Spleen (tissue), 11 donors: ENCODE measurements around the gene KIFC3. TPM values are rescaled to one million over a fixed set of nuclear protein-coding genes. Genes with fewer than 3 reads are reported as not detected.

ENCODE experiments used
- DNase-seq: peaks from one replicate; pipeline ENCODE4 v3.0.0-alpha.2; 2020
- H3K27ac ChIP-seq, 8 donors: fragments of 200-600 bp; sonication (generic) in 7 of 8; 1 replicate in 4 of 8; 2 replicates in 4 of 8; pipeline versions ENCODE4 v1.5.0 to v1.8.0; 2016 to 2021; ENCODE audit warnings: inconsistent platforms in 4 of 8, mild to moderate bottlenecking in 4 of 8, moderate library complexity in 1 of 8
- H3K27me3 ChIP-seq, 7 donors: fragments of 200-600 bp; sonication (generic) in 6 of 7; replicated peaks in 1 of 7; 1 replicate in 4 of 7; 2 replicates in 3 of 7; pipeline versions ENCODE4 v1.5.0 to v1.8.0; 2016 to 2021; ENCODE audit warnings: inconsistent platforms in 3 of 7, mild to moderate bottlenecking in 1 of 7
- H3K36me3 ChIP-seq, 6 donors: fragments of 200-600 bp; sonication (generic) in 5 of 6; 1 replicate in 4 of 6; 2 replicates in 2 of 6; pipeline versions ENCODE4 v1.5.0 to v1.8.0; 2016 to 2021; ENCODE audit warnings: inconsistent platforms in 2 of 6
- H3K4me1 ChIP-seq, 6 donors: fragments of 200-600 bp; sonication (generic) in 5 of 6; 1 replicate in 3 of 6; 2 replicates in 3 of 6; pipeline versions ENCODE4 v1.5.0 to v1.8.0; 2016 to 2021; ENCODE audit warnings: inconsistent platforms in 3 of 6
- H3K4me3 ChIP-seq, 8 donors: fragments of 200-600 bp; sonication (generic) in 7 of 8; 1 replicate in 4 of 8; 2 replicates in 4 of 8; pipeline versions ENCODE4 v1.5.0 to v1.8.0; 2016 to 2021; ENCODE audit warnings: inconsistent platforms in 4 of 8, mild to moderate bottlenecking in 4 of 8, moderate library complexity in 2 of 8
- H3K9me3 ChIP-seq, 8 donors: fragments of 200-600 bp; sonication (generic) in 7 of 8; 1 replicate in 4 of 8; 2 replicates in 4 of 8; pipeline versions ENCODE4 v1.5.0 to v1.8.0; 2016 to 2021; ENCODE audit warnings: inconsistent platforms in 4 of 8
- POLR2A ChIP-seq, 3 donors: fragments of 450-650 bp; IDR thresholded peaks; one replicate each; pipeline ENCODE4 v1.5.1; 2017; ENCODE audit warnings: antibody characterized with exemption in 3 of 3, mild to moderate bottlenecking in 1 of 3
- POLR2AphosphoS5 ChIP-seq, 3 donors: sonication (generic); formaldehyde crosslinking; IDR thresholded peaks; one replicate each; pipeline ENCODE4 v1.5.1; 2017; ENCODE audit warnings: antibody characterized with exemption in 3 of 3
- WGBS, 5 donors: extraction: QIAGEN DNeasy Blood & Tissue Kit in 3 of 5; methylation state at CpG; one replicate each; pipeline versions ENCODE4 v1.1.5 to v1.1.7; 2013 to 2018; 5-methylcytosine and 5-hydroxymethylcytosine counted together
- intact Hi-C: fragments of 100-400 bp; cut with DNase I; formaldehyde crosslinking; loops from one replicate; pipeline ENCODE4 v1.15.0; 2023; ENCODE audit warnings: low total_unique reads
- polyA plus RNA-seq, 3 donors: library from polyadenylated mRNA; stranded (reverse); fragments of 200-250 nt; gene quantifications; one replicate each; pipeline ENCODE4 v1.2.1, GENCODE V29; 2013
- total RNA-seq, 7 donors: library from RNA; depleted of rRNA in 3 of 7; stranded (reverse); fragments of >200 nt in 3 of 7; fragmentation: NEBNext Ultra II Directional in 4 of 7; extraction: Animal tissue kit (Norgen Biotek cat#: 25700) in 4 of 7; gene quantifications; one replicate each; pipeline versions ENCODE4 v1.1.0 to v1.2.1, GENCODE V29; 2016 to 2021
- TF ChIP-seq, protein P1 (sequence below), 11 experiments: fragments of 200-600 bp in 7 of 11; fragments of 450-650 bp in 4 of 11; sonication (generic) in 4 of 11; IDR thresholded peaks in 8 of 11; conservative IDR thresholded peaks in 3 of 11; 1 replicate in 7 of 11; 2 replicates in 4 of 11; pipeline versions ENCODE4 v1.4.0 to v1.8.0; 2016 to 2021; ENCODE audit warnings: antibody characterized with exemption in 11 of 11, inconsistent platforms in 4 of 11, mild to moderate bottlenecking in 1 of 11
- donor health status: healthy with polysubstance abuse.
- donor health status: DM: no; HTN: no; CAD: no; lungs with moderate emphysema.
- donor health status: DM: no; HTN: no; CAD: no.
- donor health status: Bipolar disorder and iron deficiency.
- donor health status: healthy.
- donor health status: DM: no; HTN: no; CAD: no.
- donor health status: DM: yes; HTN: yes; CAD: no.

The KIFC3 gene
- total and polyA plus RNA-seq, 10 donors, result 4.6 to 61.5 (median 42.6) TPM

DNA sequence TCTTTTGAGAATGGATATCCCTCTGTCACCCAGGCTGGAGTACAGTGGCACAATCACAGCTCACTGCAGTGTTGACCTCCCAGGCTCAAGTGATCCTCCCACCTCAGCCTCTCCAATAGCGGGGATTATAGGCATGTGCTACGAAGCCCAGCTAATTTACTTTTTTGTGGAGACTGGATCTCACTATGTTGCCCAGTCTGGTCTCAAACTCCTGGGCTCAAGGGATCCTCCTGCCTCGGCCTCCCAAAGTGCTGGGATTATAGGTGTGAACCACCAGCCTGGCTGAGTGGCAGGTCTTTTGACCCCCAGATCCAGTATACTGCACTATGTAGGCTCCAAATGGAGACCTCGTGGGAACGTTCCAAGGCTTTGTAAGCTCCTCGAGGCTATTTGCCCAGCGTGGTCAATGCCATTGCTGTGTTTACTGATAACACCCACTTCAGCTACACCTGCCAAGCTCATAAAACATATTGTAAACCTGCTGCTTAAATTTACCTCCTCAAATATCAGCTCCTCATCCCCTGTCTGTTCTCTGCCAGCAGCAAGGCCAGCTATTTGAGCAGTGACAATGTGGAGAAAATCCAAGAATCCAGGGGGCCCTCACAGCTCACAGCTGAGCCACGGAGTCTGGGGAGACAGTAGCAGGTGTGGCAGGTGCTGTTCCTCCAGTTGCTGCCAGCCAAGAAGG, 16.2 kb upstream of the KIFC3 start:
- no peak for DNase-seq
- Histone ChIP-seq H3K27me3 (no peaks in the 10 kb centered on the region), H3K4me1 (peaks cover 0 to 21% (median 7%) of the 10 kb centered on the region in 6 donors), H3K27ac (no peak overlapping the region), H3K36me3 (no peaks in the 10 kb centered on the region), H3K9me3 (no peaks in the 10 kb centered on the region), H3K4me3 (no peak overlapping the region)
- 83 to 91% (median 84%) methylated on average over 7 to 8 of the region's 8 CpGs for WGBS, 5 donors
- TF ChIP-seq POLR2A (IDR thresholded peaks at IDR 0.05), result no peak
- TF ChIP-seq, protein P1, sequence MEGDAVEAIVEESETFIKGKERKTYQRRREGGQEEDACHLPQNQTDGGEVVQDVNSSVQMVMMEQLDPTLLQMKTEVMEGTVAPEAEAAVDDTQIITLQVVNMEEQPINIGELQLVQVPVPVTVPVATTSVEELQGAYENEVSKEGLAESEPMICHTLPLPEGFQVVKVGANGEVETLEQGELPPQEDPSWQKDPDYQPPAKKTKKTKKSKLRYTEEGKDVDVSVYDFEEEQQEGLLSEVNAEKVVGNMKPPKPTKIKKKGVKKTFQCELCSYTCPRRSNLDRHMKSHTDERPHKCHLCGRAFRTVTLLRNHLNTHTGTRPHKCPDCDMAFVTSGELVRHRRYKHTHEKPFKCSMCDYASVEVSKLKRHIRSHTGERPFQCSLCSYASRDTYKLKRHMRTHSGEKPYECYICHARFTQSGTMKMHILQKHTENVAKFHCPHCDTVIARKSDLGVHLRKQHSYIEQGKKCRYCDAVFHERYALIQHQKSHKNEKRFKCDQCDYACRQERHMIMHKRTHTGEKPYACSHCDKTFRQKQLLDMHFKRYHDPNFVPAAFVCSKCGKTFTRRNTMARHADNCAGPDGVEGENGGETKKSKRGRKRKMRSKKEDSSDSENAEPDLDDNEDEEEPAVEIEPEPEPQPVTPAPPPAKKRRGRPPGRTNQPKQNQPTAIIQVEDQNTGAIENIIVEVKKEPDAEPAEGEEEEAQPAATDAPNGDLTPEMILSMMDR (IDR thresholded peaks at IDR 0.05 in 8 of 11, conservative IDR thresholded peaks at IDR 0.05 in 3 of 11), result no peak
- no peak for TF ChIP-seq POLR2AphosphoS5 (IDR thresholded peaks at IDR 0.05)
- intact Hi-C loops, result no loop called here

DNA sequence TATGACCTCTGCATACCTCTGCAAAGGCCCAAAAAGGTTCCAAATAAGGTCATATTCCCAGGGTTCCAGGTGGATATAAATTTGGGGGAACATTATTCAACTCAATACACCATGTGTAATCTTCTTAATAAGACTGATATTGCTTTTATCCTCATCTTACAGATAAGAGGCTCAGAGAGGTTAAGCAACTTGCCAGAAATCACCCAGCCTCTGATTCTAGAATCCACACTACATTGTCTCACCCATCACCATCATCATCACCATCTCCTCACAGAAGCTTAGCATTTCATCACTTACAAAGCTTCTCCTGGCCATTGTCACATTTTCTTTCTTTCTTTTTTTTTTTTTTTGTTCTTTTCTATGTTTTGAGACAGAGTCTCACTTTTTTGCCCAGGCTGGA, 15.4 kb upstream of the KIFC3 start:
- Histone ChIP-seq H3K27me3 (no peaks in the 10 kb centered on the region), H3K36me3 (no peaks in the 10 kb centered on the region), H3K4me1 (peaks cover 0 to 21% (median 7%) of the 10 kb centered on the region in 6 donors), H3K27ac (no peak overlapping the region), H3K9me3 (no peaks in the 10 kb centered on the region), H3K4me3 (no peak overlapping the region)
- TF ChIP-seq POLR2A (IDR thresholded peaks at IDR 0.05) (no peak), POLR2AphosphoS5 (IDR thresholded peaks at IDR 0.05) (no peak)
- TF ChIP-seq, protein P1 (IDR thresholded peaks at IDR 0.05 in 8 of 11, conservative IDR thresholded peaks at IDR 0.05 in 3 of 11), result no peak
- no peak for DNase-seq
- intact Hi-C loops, result no loop called here

DNA sequence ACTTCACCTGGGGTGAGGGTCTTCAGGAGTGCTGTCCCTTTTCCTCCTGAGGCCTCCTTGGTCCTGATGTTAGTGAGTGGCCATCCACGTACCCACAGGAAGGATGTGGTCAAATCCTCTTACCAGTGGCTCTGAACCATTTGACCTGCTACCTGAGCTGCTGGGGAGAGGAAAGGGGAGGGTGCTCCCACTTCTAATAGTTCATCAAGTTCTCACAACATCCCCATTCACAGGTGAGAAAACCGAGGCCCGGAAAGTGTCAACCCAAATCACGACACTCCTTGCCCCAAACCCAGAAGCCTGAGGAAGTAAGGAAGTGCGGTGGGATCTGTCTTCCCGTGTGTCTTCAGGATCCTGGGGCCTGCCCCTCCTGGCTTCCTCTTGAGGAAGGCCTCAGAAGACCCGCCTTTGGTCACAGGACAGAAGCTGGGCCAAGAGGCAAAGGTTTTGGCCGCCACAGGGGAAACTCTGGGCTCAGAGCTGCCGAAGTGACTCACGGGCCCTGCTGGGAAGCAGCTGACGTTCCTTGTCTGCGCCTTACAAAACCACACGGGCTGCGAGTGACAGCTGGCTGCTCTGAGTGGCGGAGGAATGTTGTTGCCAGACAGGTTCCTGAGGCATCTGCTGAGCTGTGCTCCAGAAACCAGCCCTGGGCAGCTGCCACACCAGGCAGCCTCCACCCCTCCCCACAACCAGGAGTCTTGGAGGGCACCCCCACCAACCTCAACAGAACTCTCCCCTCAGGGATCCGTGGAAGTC, 13.9 kb upstream of the KIFC3 start:
- intact Hi-C loops, result no loop called here
- H3K4me1 ChIP-seq, result peaks cover 0 to 25% (median 8%) of the 10 kb centered on the region in 6 donors
- H3K36me3 ChIP-seq, result no peaks in the 10 kb centered on the region
- peak; percentile 26 to 69 (median 61) for TF ChIP-seq POLR2AphosphoS5 (IDR thresholded peaks at IDR 0.05)
- no peak for TF ChIP-seq POLR2A (IDR thresholded peaks at IDR 0.05)
- no peaks in the 10 kb centered on the region for H3K27me3 ChIP-seq
- H3K4me3 ChIP-seq, result no peak overlapping the region
- no peaks in the 10 kb centered on the region for H3K9me3 ChIP-seq
- peak overlapping the region in 3 of 8 donors; percentile 58 to 68 (median 61) for H3K27ac ChIP-seq
- 23 to 43% (median 28%) methylated on average over 15 to 16 of the region's 16 CpGs for WGBS, 5 donors
- peak; percentile 86 for DNase-seq

DNA sequence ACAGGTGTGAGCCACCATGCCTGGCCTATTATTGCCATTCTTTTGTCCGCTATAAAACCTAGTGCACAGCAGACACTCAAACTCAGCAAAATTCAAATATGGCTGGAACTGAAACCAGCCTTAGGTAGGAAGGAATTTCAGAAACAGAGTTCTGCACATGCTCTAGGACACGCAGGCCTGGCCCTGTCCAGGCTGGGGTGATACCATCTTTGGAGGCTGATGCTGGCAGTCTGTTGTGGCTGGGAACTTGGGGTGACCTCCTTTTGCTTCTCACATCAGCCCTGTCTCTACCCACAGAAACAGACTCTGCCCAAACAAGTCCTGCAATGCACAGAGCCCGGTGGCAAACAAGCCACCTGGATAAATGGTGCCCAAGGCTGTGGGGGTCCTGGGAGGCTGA, 12.6 kb upstream of the KIFC3 start:
- DNase-seq, result no peak
- Histone ChIP-seq H3K4me1 (peaks cover 12 to 38% (median 21%) of the 10 kb centered on the region in 6 donors), H3K36me3 (no peaks in the 10 kb centered on the region), H3K4me3 (no peak overlapping the region), H3K9me3 (no peaks in the 10 kb centered on the region), H3K27ac (peak overlapping the region in 1 of 8 donors; percentile 68), H3K27me3 (no peaks in the 10 kb centered on the region)
- intact Hi-C loops, result no loop called here
- no peak for TF ChIP-seq POLR2AphosphoS5 (IDR thresholded peaks at IDR 0.05)
- TF ChIP-seq POLR2A (IDR thresholded peaks at IDR 0.05), result no peak
- TF ChIP-seq, protein P1 (IDR thresholded peaks at IDR 0.05 in 8 of 11, conservative IDR thresholded peaks at IDR 0.05 in 3 of 11), result no peak
- WGBS, 5 donors, result 85 to 95% (median 92%) methylated on average over 2 to 3 of the region's 3 CpGs
